GM12878 (cell line): Measurements from ENCODE around the gene COL27A1. TPM values are rescaled to one million over a fixed set of nuclear protein-coding genes. Genes with fewer than 3 reads are reported as not detected.

Experiments
- ATAC-seq: fragments of 200-7000 bp; cut with Tn5 transposase; 3 replicates; pipeline ENCODE4 v1.9.1; 2020; ENCODE audit warnings: mild to moderate bottlenecking, moderate library complexity
- BruUV-seq: library from RNA; stranded (reverse); fragments of 400-500 nt; replicated peaks from 2 replicates; lab custom pipeline; 2021; lab: Mats Ljungman, UMichigan
- CTCF ChIA-PET: fragments of 300-600 bp; sonication (Branson Sonifier 250); formaldehyde crosslinking; extraction: SDS; loops from one replicate; lab custom pipeline; 2021; ENCODE audit warnings: inconsistent platforms; lab: Yijun Ruan, JAX
- POLR2A ChIA-PET: fragments of 350-600 bp; formaldehyde crosslinking; extraction: SDS; loops from one replicate; lab custom pipeline; 2021; ENCODE audit warnings: inconsistent platforms; lab: Charles Lee
- RAD21 ChIA-PET: fragments of 300-600 bp; sonication (Branson Sonifier 250); formaldehyde crosslinking; loops from one replicate; lab custom pipeline; 2023; ENCODE audit warnings: antibody characterized with exemption; ENCODE audit not compliant: unreplicated experiment; lab: Charles Lee
- SMC1A ChIA-PET: fragments of 300-600 bp; sonication (Branson Sonifier 250); formaldehyde crosslinking; loops from one replicate; lab custom pipeline; 2023; ENCODE audit not compliant: unreplicated experiment, uncharacterized antibody; lab: Charles Lee
- DNase-seq: peaks from one replicate; pipeline ENCODE4 v3.0.0-alpha.2; 2011; ENCODE audit warnings: low read depth, low spot score
- FAIRE-seq: peaks from 3 replicates; lab custom pipeline; 2011; peaks lifted over from hg19 to GRCh38; lab: Jason Lieb, UNC
- H2AFZ ChIP-seq: 2 replicates; pipeline ENCODE4 v1.6.0; 2011; ENCODE audit warnings: low read depth, low read length, control low read depth; ENCODE audit not compliant: control insufficient read depth
- H3K27ac ChIP-seq: 2 replicates; pipeline ENCODE4 v1.5.1; 2011; ENCODE audit warnings: control low read depth; ENCODE audit not compliant: control insufficient read depth, insufficient read depth
- H3K27me3 ChIP-seq, 2 experiments: replicated peaks in 1 of 2; 2 replicates each; pipeline versions ENCODE4 v1.6.0 to v1.6.1; 2011; ENCODE audit warnings: low read length in 1 of 2; ENCODE audit not compliant: control insufficient read depth in 2 of 2, insufficient read depth in 2 of 2
- H3K36me3 ChIP-seq, 2 experiments: 2 replicates each; pipeline ENCODE4 v1.5.1; 2011; ENCODE audit warnings: low read length in 1 of 2; ENCODE audit not compliant: control insufficient read depth in 2 of 2, insufficient read depth in 2 of 2
- H3K4me1 ChIP-seq: 2 replicates; pipeline ENCODE4 v1.6.1; 2011; ENCODE audit warnings: mild to moderate bottlenecking, low read length, moderate library complexity, mixed read lengths; ENCODE audit not compliant: control insufficient read depth, insufficient read depth
- H3K4me2 ChIP-seq: 2 replicates; pipeline ENCODE4 v1.6.0; 2011; ENCODE audit warnings: control low read depth; ENCODE audit not compliant: control insufficient read depth, insufficient read depth
- H3K4me3 ChIP-seq: fragments of 200-600 bp; sonication (generic); 2 replicates; pipeline ENCODE4 v1.5.1; 2016
- H3K79me2 ChIP-seq: 2 replicates; pipeline ENCODE4 v1.6.0; 2011; ENCODE audit warnings: low read length; ENCODE audit not compliant: control insufficient read depth, insufficient read depth
- H3K9ac ChIP-seq: 2 replicates; pipeline ENCODE4 v1.8.0; 2011; ENCODE audit warnings: low read length, control low read depth, mixed read lengths; ENCODE audit not compliant: control insufficient read depth, insufficient read depth
- H3K9me3 ChIP-seq: replicated peaks from 3 replicates; pipeline ENCODE4 v1.5.1; 2011; ENCODE audit warnings: mild to moderate bottlenecking, low read length; ENCODE audit not compliant: control insufficient read depth, insufficient read depth
- H4K20me1 ChIP-seq: 2 replicates; pipeline ENCODE4 v1.6.0; 2011; ENCODE audit not compliant: control insufficient read depth, insufficient read depth
- CHD2 ChIP-seq: IDR thresholded peaks from 2 replicates; pipeline ENCODE4 v1.6.1; 2011; ENCODE audit warnings: low read depth, low read length, improper control_type of control experiment, borderline replicate concordance
- FOS ChIP-seq: IDR thresholded peaks from 3 replicates; pipeline ENCODE4 v1.6.1; 2011; ENCODE audit warnings: borderline replicate concordance; ENCODE audit not compliant: insufficient read length; ENCODE audit errors: extremely low read depth
- FOXK2 ChIP-seq: fragments of 450-650 bp; IDR thresholded peaks from 2 replicates; pipeline ENCODE4 v1.6.1; 2017; ENCODE audit warnings: mild to moderate bottlenecking, moderate library complexity
- GATAD2B ChIP-seq: fragments of 450-650 bp; conservative IDR thresholded peaks from 2 replicates; pipeline ENCODE4 v1.6.1; 2017; ENCODE audit warnings: low read depth, mild to moderate bottlenecking, moderate library complexity
- IKZF2 ChIP-seq, 2 experiments: fragments of 450-650 bp; IDR thresholded peaks; 2 replicates each; pipeline ENCODE4 v1.6.1; 2017; ENCODE audit warnings: mild to moderate bottlenecking in 2 of 2, moderate library complexity in 2 of 2
- KAT2A ChIP-seq: conservative IDR thresholded peaks from 2 replicates; pipeline ENCODE4 v1.6.1; 2011; ENCODE audit warnings: low read depth, low read length; ENCODE audit not compliant: control insufficient read depth
- SREBF2 ChIP-seq: IDR thresholded peaks from 2 replicates; pipeline ENCODE4 v1.6.1; 2012; ENCODE audit warnings: mild to moderate bottlenecking, low read length
- STAT3 ChIP-seq: IDR thresholded peaks from 2 replicates; pipeline ENCODE4 v1.6.1; 2011; ENCODE audit warnings: low read depth, low read length, improper control_type of control experiment
- WGBS: methylation state at CpG from one replicate; pipeline ENCODE4 v1.1.6; 2016; ENCODE audit warnings: low lambda C conversion rate; ENCODE audit not compliant: insufficient replicate concordance, insufficient coverage; ENCODE audit errors: missing lambda C conversion rate; 5-methylcytosine and 5-hydroxymethylcytosine counted together
- in situ Hi-C: fragments of 300-500 bp; cut with MboI; formaldehyde crosslinking; loops from 9 replicates; pipeline ENCODE4 v1.14.3; 2018; ENCODE audit warnings: mixed read lengths
- intact Hi-C: fragments of 100-400 bp; cut with micrococcal nuclease; formaldehyde crosslinking; loops from one replicate; pipeline ENCODE4 v1.14.2; 2022; ENCODE audit not compliant: unreplicated experiment
- polyA plus RNA-seq, 11 experiments: library from polyadenylated mRNA; depleted of rRNA in 4 of 11; unstranded in 6 of 11; stranded (reverse) in 5 of 11; fragments of >200 nt; fragmentation: Nextera tagmentation in 4 of 11; fragmentation: Illumina TruSeq in 1 of 11; extraction: Ambion mirVana in 4 of 11; extraction: Trizol in 1 of 11; gene quantifications; 1 replicate in 1 of 11; 2 replicates in 10 of 11; pipeline versions ENCODE4 v1.2.1 to v1.2.3, GENCODE V29; 2011 to 2016; ENCODE audit warnings: inconsistent platforms in 2 of 11, missing spikeins in 2 of 11, low read depth in 1 of 11
- total RNA-seq, 4 experiments: library from RNA; depleted of rRNA in 3 of 4; stranded (reverse); fragments of >200 nt in 3 of 4; fragmentation: Illumina TruSeq in 1 of 4; extraction: Trizol in 1 of 4; gene quantifications; 2 replicates each; pipeline versions ENCODE4 v1.2.1 to v1.2.3, GENCODE V29; 2013 to 2021
- TF ChIP-seq, protein P1 (sequence below): IDR thresholded peaks from 2 replicates; pipeline ENCODE4 v1.6.1; 2011; ENCODE audit warnings: borderline replicate concordance, low read depth, mild to moderate bottlenecking, moderate library complexity, mixed read lengths, low read length; ENCODE audit not compliant: insufficient read depth; ENCODE audit errors: extremely low read length
- TF ChIP-seq, protein P2 (sequence below): fragments of 450-650 bp; IDR thresholded peaks from 2 replicates; pipeline ENCODE4 v1.6.1; 2016; ENCODE audit warnings: mild to moderate bottlenecking

Gene COL27A1
- total and polyA plus RNA-seq, 10 of the 15 experiments (the other 5 are each of a cell fraction or from before 2014, with no cell fraction given) = 0.10 TPM; not detected in 9

DNA sequence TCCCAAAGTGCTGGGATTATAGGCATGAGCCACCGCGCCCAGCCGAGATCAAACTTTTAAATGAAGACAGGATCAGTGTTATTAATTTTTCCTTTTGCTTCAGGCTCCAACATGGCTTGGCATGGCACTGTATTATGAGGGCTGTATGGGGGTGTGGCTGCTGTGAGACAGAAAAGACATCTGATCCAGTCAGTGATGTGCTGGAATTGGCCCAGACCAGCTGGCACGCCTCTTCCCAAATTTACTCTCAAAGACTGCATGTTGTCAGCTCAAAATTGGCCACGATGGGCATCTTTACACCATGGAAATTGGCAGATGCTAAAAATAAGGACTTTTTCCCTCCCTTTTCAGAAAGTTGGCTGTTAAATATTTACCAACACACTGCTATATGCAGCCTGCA, 12.1 kb upstream of the COL27A1 start:
- ChIA-PET RAD21 (no interaction called here), SMC1A (no interaction called here), POLR2A (no interaction called here), CTCF (no interaction called here)
- Histone ChIP-seq H3K4me2 (no peak overlapping the region), H3K36me3 (no peaks in the 10 kb centered on the region), H3K9me3 (no peaks in the 10 kb centered on the region), H3K27me3 (no peaks in the 10 kb centered on the region; a peak in 1 of 4 replicates), H2AFZ (no peak overlapping the region), H3K4me3 (no peak overlapping the region), H3K27ac (no peak overlapping the region), H3K79me2 (no peaks in the 10 kb centered on the region), H3K4me1 (no peaks in the 10 kb centered on the region), H4K20me1 (no peaks in the 10 kb centered on the region), H3K9ac (no peak overlapping the region)
- intact Hi-C loops = no loop called here
- DNase-seq (no peak), ATAC-seq (no peak), FAIRE-seq (no peak)
- 63% methylated on average over 5 of the region's 5 CpGs for WGBS
- in situ Hi-C loops = no loop called here
- BruUV-seq = no TSS peak
- TF ChIP-seq SREBF2 (no peak), CHD2 (no peak), KAT2A (no peak), IKZF2 (IDR thresholded peaks at IDR 0.05) (no peak), FOXK2 (no peak), GATAD2B (no peak), FOS (no peak), STAT3 (no peak)
- TF ChIP-seq, protein P1, sequence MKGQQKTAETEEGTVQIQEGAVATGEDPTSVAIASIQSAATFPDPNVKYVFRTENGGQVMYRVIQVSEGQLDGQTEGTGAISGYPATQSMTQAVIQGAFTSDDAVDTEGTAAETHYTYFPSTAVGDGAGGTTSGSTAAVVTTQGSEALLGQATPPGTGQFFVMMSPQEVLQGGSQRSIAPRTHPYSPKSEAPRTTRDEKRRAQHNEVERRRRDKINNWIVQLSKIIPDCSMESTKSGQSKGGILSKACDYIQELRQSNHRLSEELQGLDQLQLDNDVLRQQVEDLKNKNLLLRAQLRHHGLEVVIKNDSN = no peak
- TF ChIP-seq, protein P2, sequence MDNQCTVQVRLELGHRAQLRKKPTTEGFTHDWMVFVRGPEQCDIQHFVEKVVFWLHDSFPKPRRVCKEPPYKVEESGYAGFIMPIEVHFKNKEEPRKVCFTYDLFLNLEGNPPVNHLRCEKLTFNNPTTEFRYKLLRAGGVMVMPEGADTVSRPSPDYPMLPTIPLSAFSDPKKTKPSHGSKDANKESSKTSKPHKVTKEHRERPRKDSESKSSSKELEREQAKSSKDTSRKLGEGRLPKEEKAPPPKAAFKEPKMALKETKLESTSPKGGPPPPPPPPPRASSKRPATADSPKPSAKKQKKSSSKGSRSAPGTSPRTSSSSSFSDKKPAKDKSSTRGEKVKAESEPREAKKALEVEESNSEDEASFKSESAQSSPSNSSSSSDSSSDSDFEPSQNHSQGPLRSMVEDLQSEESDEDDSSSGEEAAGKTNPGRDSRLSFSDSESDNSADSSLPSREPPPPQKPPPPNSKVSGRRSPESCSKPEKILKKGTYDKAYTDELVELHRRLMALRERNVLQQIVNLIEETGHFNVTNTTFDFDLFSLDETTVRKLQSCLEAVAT = no peak
